Measurements from ENCODE around the gene TSPYL4.

GRCh38 chr6:116239256-116239655, 14.6 kb downstream of the TSPYL4 start:
- TF ChIP-seq CTCF (conservative IDR thresholded peaks at IDR 0.05 in 1 of 2, IDR thresholded peaks at IDR 0.05 in 1 of 2; ENCODE audit: extremely low read depth in 1 of 2, insufficient read depth in 1 of 2, low read depth in 1 of 2, low read length in 2 of 2) (no peak), EZH2 (IDR thresholded peaks at IDR 0.05; ENCODE audit: borderline replicate concordance, low read length) (no peak)
